Activated naive CD8-positive, alpha-beta T cell treated with anti-CD3 and anti-CD28 coated beads, Interleukin-2, amount 10 ng/mL, durations not matched to agents 7 days and 5 days (primary cell): ENCODE data around the gene SCYGR2. TPM values are rescaled to one million over a fixed set of nuclear protein-coding genes. Genes with fewer than 3 reads are reported as not detected.

Experiments used
- ATAC-seq: fragments of 150-1000 bp; cut with Tn5 transposase; one replicate; pipeline ENCODE4 v1.10.0; 2021; ENCODE audit warnings: low read depth, moderate library complexity
- POLR2A ChIA-PET: fragments of 350-600 bp; sonication (Branson Sonifier 250); formaldehyde crosslinking; loops from one replicate; lab custom pipeline; 2021; ENCODE audit warnings: antibody characterized with exemption; lab: Charles Lee
- DNase-seq: peaks from one replicate; pipeline ENCODE4 v3.0.0; 2021
- H3K27ac Mint-ChIP-seq: one replicate; pipeline ENCODE4 v1.8.0; 2022; ENCODE audit warnings: mild to moderate bottlenecking, mixed read lengths
- H3K27me3 Mint-ChIP-seq: one replicate; pipeline ENCODE4 v1.8.0; 2022; ENCODE audit warnings: mild to moderate bottlenecking, moderate library complexity, mixed read lengths
- H3K36me3 Mint-ChIP-seq: one replicate; pipeline ENCODE4 v1.8.0; 2021; ENCODE audit warnings: mild to moderate bottlenecking, mixed read lengths
- H3K4me1 Mint-ChIP-seq: one replicate; pipeline ENCODE4 v1.8.0; 2021; ENCODE audit warnings: mixed read lengths
- H3K4me3 Mint-ChIP-seq: one replicate; pipeline ENCODE4 v1.8.0; 2022; ENCODE audit warnings: mild to moderate bottlenecking, moderate library complexity, mixed read lengths
- H3K9me3 Mint-ChIP-seq: one replicate; pipeline ENCODE4 v1.8.0; 2021; ENCODE audit warnings: mixed read lengths
- total RNA-seq, 2 experiments: library from RNA; stranded (reverse); gene quantifications; one replicate each; pipeline ENCODE4 v1.2.3, GENCODE V29; 2021

Gene SCYGR2
- total RNA-seq, 2 experiments from 2014 or later: not detected

DNA sequence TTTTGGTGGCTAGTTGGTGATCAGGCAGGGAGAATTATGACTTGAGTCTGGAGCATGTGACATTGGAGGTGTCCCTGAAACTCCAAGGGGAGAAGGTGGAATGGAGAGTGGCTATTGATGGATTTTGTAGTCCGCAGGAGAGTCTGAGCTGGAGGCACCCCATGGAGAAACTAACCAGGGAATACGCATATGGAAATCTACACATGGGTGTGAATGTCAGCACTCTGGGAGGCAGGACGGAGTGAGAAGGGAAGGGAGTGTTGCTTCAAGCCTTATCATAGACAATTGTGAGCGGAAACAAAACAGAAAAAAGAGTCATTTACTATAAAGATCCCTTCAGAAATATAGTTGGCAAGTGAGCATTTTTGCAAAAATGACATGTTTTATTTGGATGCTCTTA is 17.9 kb downstream of the SCYGR2 start:
- DNase-seq (no peak), ATAC-seq (no peak)
- POLR2A ChIA-PET: no interaction called here
- H3K36me3 Mint-ChIP-seq: no peaks in the 10 kb centered on the region
- no peak overlapping the region for H3K27ac Mint-ChIP-seq
- no peaks in the 10 kb centered on the region for H3K9me3 Mint-ChIP-seq
- H3K4me1 Mint-ChIP-seq: no peaks in the 10 kb centered on the region
- H3K4me3 Mint-ChIP-seq: no peak overlapping the region
- H3K27me3 Mint-ChIP-seq: peaks cover 38% of the 10 kb centered on the region

DNA sequence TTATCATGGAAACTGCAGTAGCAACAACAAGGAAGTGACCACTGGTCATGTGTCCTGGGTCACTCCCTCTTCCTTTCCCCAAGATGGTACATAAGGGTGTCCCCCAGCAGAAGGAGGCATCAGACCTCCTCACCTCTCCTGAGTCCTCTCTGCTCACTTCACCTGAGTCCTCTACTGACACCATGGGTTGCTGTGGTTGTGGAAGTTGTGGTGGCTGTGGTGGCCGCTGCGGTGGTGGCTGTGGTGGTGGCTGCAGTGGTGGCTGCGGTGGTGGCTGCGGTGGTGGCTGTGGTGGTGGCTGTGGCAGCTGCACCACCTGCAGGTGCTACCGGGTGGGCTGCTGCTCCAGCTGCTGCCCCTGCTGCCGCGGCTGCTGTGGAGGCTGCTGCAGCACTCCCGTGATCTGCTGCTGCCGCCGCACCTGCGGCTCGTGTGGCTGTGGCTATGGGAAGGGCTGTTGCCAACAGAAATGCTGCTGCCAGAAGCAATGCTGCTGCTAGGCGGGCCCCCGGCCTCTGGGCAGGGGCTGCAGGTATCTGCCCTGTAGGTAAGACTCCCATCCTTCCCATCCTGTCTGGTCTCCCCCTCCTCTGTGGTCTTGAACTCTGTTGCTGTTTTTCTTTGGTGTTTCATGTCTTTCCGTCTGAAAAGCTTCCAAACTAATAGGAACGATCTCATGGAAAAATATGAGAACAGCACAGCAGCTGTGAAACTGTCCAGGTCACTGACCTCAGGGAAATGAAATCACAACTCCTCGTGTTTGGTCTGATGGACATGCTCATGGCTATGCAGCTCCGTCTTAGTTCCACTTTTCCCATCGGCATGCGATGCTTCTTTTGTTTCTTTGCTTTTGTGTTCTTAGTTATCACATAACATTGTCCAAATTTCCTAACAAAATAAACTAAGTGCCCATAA is 18.9 kb downstream of the SCYGR2 start, which contains the start of gene SCYGR4:
Gene SCYGR4, plus strand, starts transcription at position 183 of the 915 bp plus-strand sequence. Its CDS starts 0 bp downstream, at position 183.
- no peaks in the 10 kb centered on the region for H3K36me3 Mint-ChIP-seq
- POLR2A ChIA-PET: no interaction called here
- no peak within 1 kb of the TSS for H3K4me3 Mint-ChIP-seq
- H3K4me1 Mint-ChIP-seq: no peaks in the 10 kb centered on the region
- no peak for DNase-seq
- ATAC-seq: no peak
- H3K27ac Mint-ChIP-seq: no peak within 1 kb of the TSS
- H3K27me3 Mint-ChIP-seq: peaks cover 32% of the 10 kb centered on the region
- no peaks in the 10 kb centered on the region for H3K9me3 Mint-ChIP-seq

DNA sequence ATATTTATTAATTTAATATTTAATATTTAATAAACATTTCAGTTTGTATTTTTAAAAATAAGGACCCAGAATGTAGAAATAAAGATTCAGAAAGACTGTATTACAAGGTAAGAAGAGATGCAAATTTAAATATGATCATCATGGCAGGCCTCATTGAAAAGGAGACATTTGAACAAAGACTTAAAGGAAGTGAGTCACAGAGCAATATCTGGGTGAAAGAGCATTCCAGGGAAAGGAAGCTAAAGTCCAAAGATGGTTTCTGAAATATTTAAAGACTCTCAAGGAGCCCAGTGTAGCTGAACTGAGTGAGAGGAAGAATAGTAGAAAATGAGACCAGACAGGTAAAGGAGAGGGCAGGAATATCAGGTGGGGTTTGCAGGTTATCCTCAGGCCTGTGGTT is 24.5 kb downstream of the SCYGR2 start:
- Mint-ChIP-seq H3K4me1 (no peaks in the 10 kb centered on the region), H3K36me3 (no peaks in the 10 kb centered on the region), H3K27me3 (peaks cover 5% of the 10 kb centered on the region), H3K4me3 (no peak overlapping the region), H3K9me3 (no peaks in the 10 kb centered on the region), H3K27ac (no peak overlapping the region)
- ATAC-seq: no peak
- POLR2A ChIA-PET: no interaction called here
- no peak for DNase-seq

DNA sequence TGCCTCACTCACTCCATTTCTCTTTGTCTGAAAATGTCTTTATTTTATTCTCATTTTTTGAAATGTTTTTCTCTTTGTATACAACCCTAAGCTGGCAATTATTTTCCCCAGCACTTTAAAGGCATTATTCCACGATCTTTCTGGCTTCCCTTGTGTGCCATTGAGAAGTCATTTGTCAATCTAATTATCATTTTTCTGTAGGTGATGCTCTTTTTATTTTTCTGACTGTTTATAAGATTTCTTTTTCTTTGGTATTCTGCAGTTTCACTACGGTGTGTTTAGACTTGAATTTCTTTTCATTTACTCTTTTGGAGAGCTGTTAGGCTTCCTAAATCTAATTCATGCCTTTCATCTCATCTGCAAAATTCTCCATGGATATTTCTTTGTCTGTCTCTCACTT is 26.7 kb downstream of the SCYGR2 start:
- H3K27ac Mint-ChIP-seq: no peak overlapping the region
- H3K36me3 Mint-ChIP-seq: no peaks in the 10 kb centered on the region
- H3K27me3 Mint-ChIP-seq: peaks cover 14% of the 10 kb centered on the region
- no peaks in the 10 kb centered on the region for H3K9me3 Mint-ChIP-seq
- no peak overlapping the region for H3K4me3 Mint-ChIP-seq
- no peak for ATAC-seq
- no peaks in the 10 kb centered on the region for H3K4me1 Mint-ChIP-seq
- POLR2A ChIA-PET: no interaction called here
- no peak for DNase-seq

DNA sequence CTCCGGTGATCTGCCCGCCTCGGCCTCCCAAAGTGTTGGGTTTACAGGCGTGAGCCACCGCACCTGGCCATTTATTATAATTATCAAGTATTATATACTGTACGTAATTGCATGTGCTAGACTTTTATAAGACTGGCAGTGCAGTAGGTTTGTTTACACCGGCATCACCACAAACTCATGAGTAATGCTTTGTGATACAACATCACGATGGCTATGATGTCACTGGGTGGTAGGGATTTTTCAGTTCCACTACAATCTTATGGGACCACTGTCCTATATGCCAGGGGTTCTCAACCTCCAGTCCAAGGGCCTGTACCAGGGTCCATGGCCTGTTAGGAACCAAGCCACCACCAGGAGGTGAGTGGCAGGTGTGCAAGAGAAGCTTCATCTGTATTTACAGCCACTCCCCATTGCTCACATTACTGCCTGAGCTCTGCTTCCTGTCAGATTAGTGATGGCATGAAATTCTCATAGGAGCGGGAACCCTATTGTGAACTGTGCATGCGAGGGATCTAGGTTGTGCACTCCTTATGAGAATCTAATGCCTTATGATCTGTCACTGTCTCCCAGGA is 28.0 kb downstream of the SCYGR2 start:
- Mint-ChIP-seq H3K9me3 (no peaks in the 10 kb centered on the region), H3K27ac (no peak overlapping the region), H3K27me3 (peaks cover 24% of the 10 kb centered on the region), H3K4me3 (no peak overlapping the region), H3K4me1 (no peaks in the 10 kb centered on the region), H3K36me3 (no peaks in the 10 kb centered on the region)
- DNase-seq (no peak), ATAC-seq (no peak)
- POLR2A ChIA-PET: no interaction called here

DNA sequence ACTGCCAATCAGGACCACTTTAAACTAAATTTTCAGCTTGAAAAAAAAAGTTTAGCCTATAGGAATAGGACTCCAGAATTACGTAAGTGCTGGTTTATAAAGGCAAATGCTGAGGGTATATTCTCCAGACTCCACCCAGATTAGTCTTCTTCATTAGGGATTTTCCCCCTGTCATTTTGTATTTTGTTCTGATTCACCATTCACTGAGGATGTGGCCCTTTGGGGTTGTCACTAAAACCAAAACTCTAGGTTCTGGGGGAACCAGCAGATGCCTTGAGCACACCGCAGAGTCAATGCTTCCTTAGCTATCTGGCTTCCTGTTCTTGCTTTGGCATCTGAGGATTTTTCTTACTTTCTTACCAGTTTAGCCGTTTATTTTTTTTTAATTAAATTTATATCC is 29.1 kb downstream of the SCYGR2 start:
- Mint-ChIP-seq H3K4me1 (no peaks in the 10 kb centered on the region), H3K4me3 (no peak overlapping the region), H3K36me3 (no peaks in the 10 kb centered on the region), H3K9me3 (no peaks in the 10 kb centered on the region), H3K27me3 (peaks cover 26% of the 10 kb centered on the region), H3K27ac (no peak overlapping the region)
- POLR2A ChIA-PET: no interaction called here
- DNase-seq: no peak
- ATAC-seq: no peak

DNA sequence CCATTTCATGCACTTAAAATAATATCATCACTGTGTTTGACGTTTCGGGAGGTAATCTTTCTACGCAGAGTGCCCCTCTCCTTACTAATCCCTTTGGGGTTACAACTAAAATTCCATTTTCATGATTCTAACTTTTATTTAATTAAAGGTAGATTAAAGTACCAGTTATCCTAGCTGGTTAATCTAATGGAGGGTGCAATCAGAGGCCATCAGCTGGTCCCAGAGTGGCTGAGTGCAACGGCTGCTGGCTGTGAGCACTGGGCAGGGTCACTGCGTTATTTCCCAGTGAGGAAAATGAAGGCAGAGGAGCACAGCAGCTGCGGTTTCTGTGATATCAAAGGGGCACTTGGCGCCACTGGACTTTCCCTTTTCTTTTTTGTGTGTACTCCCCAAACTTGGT is 30.7 kb downstream of the SCYGR2 start:
- no peak for DNase-seq
- no peaks in the 10 kb centered on the region for H3K36me3 Mint-ChIP-seq
- no peak overlapping the region for H3K4me3 Mint-ChIP-seq
- H3K27ac Mint-ChIP-seq: no peak overlapping the region
- POLR2A ChIA-PET: no interaction called here
- peaks cover 33% of the 10 kb centered on the region for H3K27me3 Mint-ChIP-seq
- ATAC-seq: no peak
- H3K4me1 Mint-ChIP-seq: no peaks in the 10 kb centered on the region
- no peaks in the 10 kb centered on the region for H3K9me3 Mint-ChIP-seq

DNA sequence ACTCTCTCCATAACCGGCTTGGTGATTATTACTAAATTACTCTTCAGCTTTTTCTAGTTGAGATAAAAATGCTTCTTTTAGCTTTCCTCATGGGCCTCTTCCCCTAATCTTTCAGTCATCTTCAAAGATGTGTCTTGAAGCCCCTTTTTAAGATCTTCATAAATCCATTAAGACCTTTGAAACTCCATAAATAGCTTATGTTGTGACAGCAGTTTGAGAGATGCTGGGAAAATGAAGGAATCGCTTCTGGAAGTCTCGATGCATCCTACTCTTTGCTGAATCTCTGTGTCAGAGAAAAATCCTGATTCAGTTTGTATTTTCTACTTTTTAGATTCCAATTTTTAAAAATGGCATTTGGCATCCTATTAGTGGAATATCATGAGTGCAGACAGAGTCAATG is 31.6 kb downstream of the SCYGR2 start:
- Mint-ChIP-seq H3K27me3 (peaks cover 33% of the 10 kb centered on the region), H3K4me3 (no peak overlapping the region), H3K4me1 (no peaks in the 10 kb centered on the region), H3K36me3 (no peaks in the 10 kb centered on the region), H3K9me3 (no peaks in the 10 kb centered on the region), H3K27ac (no peak overlapping the region)
- POLR2A ChIA-PET: no interaction called here
- no peak for ATAC-seq
- no peak for DNase-seq

DNA sequence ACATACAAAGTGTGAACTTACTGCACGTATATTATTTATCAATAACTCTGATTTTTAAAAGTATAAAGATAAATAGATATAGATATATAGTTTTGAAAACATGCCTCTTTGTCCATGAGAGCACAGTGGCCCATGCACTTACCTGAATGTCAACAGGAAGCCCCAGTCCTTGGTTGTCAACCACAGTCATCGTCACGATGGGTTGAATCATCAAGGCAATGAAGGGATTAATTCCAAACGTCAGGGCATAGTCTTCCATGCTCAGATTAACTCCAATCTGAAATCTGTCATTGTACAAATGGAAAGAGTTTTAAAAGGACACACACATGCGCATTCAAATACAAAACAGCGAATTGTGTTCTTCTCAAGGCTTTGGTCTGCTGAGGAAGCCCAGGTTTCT is 34.1 kb downstream of the SCYGR2 start:
- H3K27me3 Mint-ChIP-seq: peaks cover 36% of the 10 kb centered on the region
- no peak for ATAC-seq
- H3K4me3 Mint-ChIP-seq: no peak overlapping the region
- POLR2A ChIA-PET: no interaction called here
- H3K27ac Mint-ChIP-seq: no peak overlapping the region
- H3K4me1 Mint-ChIP-seq: no peaks in the 10 kb centered on the region
- H3K9me3 Mint-ChIP-seq: no peaks in the 10 kb centered on the region
- H3K36me3 Mint-ChIP-seq: no peaks in the 10 kb centered on the region
- DNase-seq: no peak

DNA sequence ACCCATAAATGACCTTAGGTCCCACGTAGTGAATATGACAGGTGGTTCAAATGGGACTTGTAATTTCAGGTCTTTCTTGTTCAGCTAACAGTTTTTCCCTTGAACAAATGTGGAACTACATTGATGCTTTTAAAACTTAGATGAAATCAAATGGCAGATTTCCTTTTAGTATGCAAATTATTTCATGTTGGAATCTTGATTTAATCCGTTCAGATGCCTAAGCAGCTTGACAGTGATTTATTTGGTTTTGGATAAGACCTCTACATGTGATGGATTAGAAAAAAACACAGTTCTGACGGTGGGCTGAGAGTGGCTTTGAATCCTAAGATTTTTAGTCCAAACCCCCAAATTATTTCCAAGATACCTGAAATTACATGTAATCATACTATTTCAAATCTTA is 35.5 kb downstream of the SCYGR2 start:
- POLR2A ChIA-PET: no interaction called here
- H3K9me3 Mint-ChIP-seq: no peaks in the 10 kb centered on the region

DNA sequence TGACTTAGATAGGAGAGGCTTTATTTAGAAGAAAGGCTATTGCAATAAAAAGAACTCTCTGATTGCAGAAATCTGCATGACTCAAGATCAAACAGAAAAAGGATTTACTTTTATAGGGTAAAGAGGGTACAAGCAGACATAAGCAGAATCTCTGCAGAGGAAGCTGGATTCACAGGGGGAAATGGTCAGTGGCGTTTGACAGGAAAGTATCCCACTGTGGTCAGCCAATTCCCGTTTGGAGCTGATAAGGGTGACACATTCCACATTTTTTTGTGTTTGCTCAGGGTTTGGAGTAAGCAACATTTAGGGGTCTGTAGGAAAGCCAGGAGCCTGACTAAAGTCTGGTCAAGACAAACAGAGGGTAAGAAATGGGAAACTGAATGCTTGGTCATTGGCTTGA is 44.0 kb downstream of the SCYGR2 start:
- no peak overlapping the region for H3K4me3 Mint-ChIP-seq
- peaks cover 11% of the 10 kb centered on the region for H3K27me3 Mint-ChIP-seq
- DNase-seq (no peak), ATAC-seq (no peak)
- H3K9me3 Mint-ChIP-seq: no peaks in the 10 kb centered on the region
- no peaks in the 10 kb centered on the region for H3K36me3 Mint-ChIP-seq
- no peaks in the 10 kb centered on the region for H3K4me1 Mint-ChIP-seq
- H3K27ac Mint-ChIP-seq: no peak overlapping the region
- POLR2A ChIA-PET: no interaction called here

More for the DNA sequence above, 35.5 kb downstream of the SCYGR2 start:
- no peaks in the 10 kb centered on the region for H3K36me3 Mint-ChIP-seq
- H3K27me3 Mint-ChIP-seq: peaks cover 35% of the 10 kb centered on the region
- H3K4me3 Mint-ChIP-seq: no peak overlapping the region
- no peaks in the 10 kb centered on the region for H3K4me1 Mint-ChIP-seq
- no peak for ATAC-seq
- DNase-seq: no peak
- H3K27ac Mint-ChIP-seq: no peak overlapping the region

DNA sequence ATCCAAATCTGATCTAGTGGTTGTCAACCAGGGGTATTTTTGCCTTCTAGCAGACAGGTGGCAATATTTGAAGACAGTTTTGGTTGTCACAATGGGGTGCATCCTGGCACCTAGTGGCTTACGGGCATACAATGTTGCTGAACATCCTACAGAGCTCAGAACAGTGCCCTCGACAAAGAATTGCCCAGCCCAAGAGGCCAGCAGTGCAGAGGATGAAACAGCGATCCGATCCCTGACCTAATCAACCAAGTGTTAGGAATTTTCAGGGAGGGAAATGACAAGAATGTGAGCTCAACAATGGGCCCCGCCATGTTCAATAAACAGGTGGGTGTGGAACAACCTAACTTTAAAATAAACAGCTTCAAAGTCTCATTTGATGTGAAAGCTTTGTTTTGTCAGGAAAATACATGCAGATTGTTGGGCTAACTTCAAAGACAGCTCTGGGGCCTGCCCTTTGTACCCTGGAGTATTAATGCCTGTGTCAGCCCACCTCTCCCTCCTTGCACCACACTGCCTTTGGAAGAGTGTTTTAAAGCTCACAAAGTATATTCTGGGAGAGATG is 45.4 kb downstream of the SCYGR2 start:
- Mint-ChIP-seq H3K36me3 (no peaks in the 10 kb centered on the region), H3K4me1 (no peaks in the 10 kb centered on the region), H3K9me3 (no peaks in the 10 kb centered on the region), H3K27ac (no peak overlapping the region), H3K27me3 (peaks cover 11% of the 10 kb centered on the region), H3K4me3 (no peak overlapping the region)
- no peak for ATAC-seq
- POLR2A ChIA-PET: no interaction called here
- no peak for DNase-seq
